HEK293 (cell line): ENCODE measurements around the gene PLEKHB2.
"Not testable (repeated sequence)": the region's sequence is repeated elsewhere in the genome, so short reads cannot be mapped to it uniquely, and the experiment has no call there.

ENCODE experiments used
- CTCF ChIA-PET: fragments of 350-600 bp; formaldehyde crosslinking; extraction: SDS; loops from one replicate; lab custom pipeline; 2021; ENCODE audit warnings: antibody characterized with exemption; lab: Yijun Ruan, JAX
- POLR2A ChIA-PET: fragments of 300-600 bp; formaldehyde crosslinking; extraction: SDS; loops from one replicate; lab custom pipeline; 2020; ENCODE audit warnings: antibody characterized with exemption, inconsistent platforms; lab: Yijun Ruan, JAX
- H3K27ac ChIP-seq: fragments of 200-500 bp; sonication (Bioruptor generic); 2 replicates; pipeline ENCODE4 v1.5.1; 2014; ENCODE audit warnings: low read depth, low read length, control low read depth, inconsistent platforms; ENCODE audit errors: extremely low read depth
- H3K36me3 ChIP-seq, 2 experiments: fragments of 200-500 bp in 1 of 2; sonication (Bioruptor generic) in 1 of 2; 1 replicate in 1 of 2; 2 replicates in 1 of 2; pipeline ENCODE4 v1.5.1; 2014 to 2017; ENCODE audit warnings: inconsistent platforms in 2 of 2, low read length in 2 of 2; ENCODE audit not compliant: control insufficient read depth in 2 of 2, insufficient read depth in 1 of 2
- H3K4me1 ChIP-seq: fragments of 200-500 bp; sonication (Bioruptor generic); 2 replicates; pipeline ENCODE4 v1.5.1; 2014; ENCODE audit warnings: mild to moderate bottlenecking, low read length, inconsistent platforms; ENCODE audit not compliant: control insufficient read depth, insufficient read depth
- H3K4me3 ChIP-seq: 2 replicates; pipeline ENCODE4 v1.5.1; 2011; ENCODE audit warnings: low read depth, mild to moderate bottlenecking, control low read depth, low read length, moderate library complexity
- H3K9me3 ChIP-seq: fragments of 200-500 bp; sonication (Bioruptor generic); 2 replicates; pipeline ENCODE4 v1.5.1; 2014; ENCODE audit warnings: low read depth, low read length, inconsistent platforms; ENCODE audit not compliant: control insufficient read depth, insufficient read depth
- ELK4 ChIP-seq: IDR thresholded peaks from 2 replicates; pipeline ENCODE4 v1.6.1; 2011; ENCODE audit warnings: mild to moderate bottlenecking, low read depth, low read length, borderline replicate concordance
- HOXC10 ChIP-seq: sonication (generic); formaldehyde crosslinking; IDR thresholded peaks from 2 replicates; pipeline ENCODE4 v1.8.1; 2023; ENCODE audit warnings: mild to moderate bottlenecking, missing genetic modification reagents
- KLF1 ChIP-seq: fragments of 450-650 bp; formaldehyde crosslinking; IDR thresholded peaks from 2 replicates; pipeline ENCODE4 v1.5.1; 2016; ENCODE audit warnings: missing biosample characterization, missing genetic modification characterization
- ZBTB20 ChIP-seq: fragments of 450-650 bp; formaldehyde crosslinking; IDR thresholded peaks from 2 replicates; pipeline ENCODE4 v1.5.1; 2016; ENCODE audit warnings: missing biosample characterization, missing genetic modification characterization
- ZNF114 ChIP-seq: fragments of 450-650 bp; formaldehyde crosslinking; IDR thresholded peaks from 2 replicates; pipeline ENCODE4 v1.5.0; 2017; ENCODE audit warnings: missing biosample characterization, missing genetic modification characterization
- ZNF174 ChIP-seq: fragments of 450-650 bp; formaldehyde crosslinking; IDR thresholded peaks from 2 replicates; pipeline ENCODE4 v1.5.0; 2017; ENCODE audit warnings: missing biosample characterization, mild to moderate bottlenecking, missing genetic modification characterization
- ZNF274 ChIP-seq, 2 experiments: fragments of 200-500 bp in 1 of 2; fragments of 450-650 bp in 1 of 2; sonication (Bioruptor generic) in 1 of 2; formaldehyde crosslinking in 1 of 2; IDR thresholded peaks; 2 replicates each; pipeline versions ENCODE4 v1.5.1 to v1.6.1; 2014 to 2016; ENCODE audit warnings: borderline replicate concordance in 1 of 2, inconsistent platforms in 1 of 2, low read length in 1 of 2, missing biosample characterization in 1 of 2, missing genetic modification characterization in 1 of 2
- ZNF292 ChIP-seq: fragments of 450-650 bp; formaldehyde crosslinking; IDR thresholded peaks from 2 replicates; pipeline ENCODE4 v1.5.1; 2016; ENCODE audit warnings: low read depth, missing biosample characterization, missing genetic modification characterization, borderline replicate concordance
- ZNF311 ChIP-seq: fragments of 450-650 bp; formaldehyde crosslinking; IDR thresholded peaks from 2 replicates; pipeline ENCODE4 v1.5.1; 2017; ENCODE audit warnings: missing biosample characterization, missing genetic modification characterization, borderline replicate concordance
- ZNF354C ChIP-seq: fragments of 450-650 bp; formaldehyde crosslinking; IDR thresholded peaks from 2 replicates; pipeline ENCODE4 v1.5.1; 2016; ENCODE audit warnings: missing biosample characterization, missing genetic modification characterization, low read depth, borderline replicate concordance
- ZNF366 ChIP-seq: fragments of 450-650 bp; formaldehyde crosslinking; conservative IDR thresholded peaks from 2 replicates; pipeline ENCODE4 v1.5.1; 2016; ENCODE audit warnings: missing biosample characterization, missing genetic modification characterization
- ZNF426 ChIP-seq: fragments of 450-650 bp; formaldehyde crosslinking; IDR thresholded peaks from 2 replicates; pipeline ENCODE4 v1.5.1; 2017; ENCODE audit warnings: missing biosample characterization, missing genetic modification characterization, mild to moderate bottlenecking, inconsistent platforms, moderate library complexity
- ZNF596 ChIP-seq: fragments of 450-650 bp; IDR thresholded peaks from 2 replicates; pipeline ENCODE4 v1.5.0; 2018; ENCODE audit warnings: missing biosample characterization, mild to moderate bottlenecking, missing genetic modification characterization, moderate library complexity
- ZNF645 ChIP-seq: fragments of 450-650 bp; formaldehyde crosslinking; IDR thresholded peaks from 2 replicates; pipeline ENCODE4; 2016; ENCODE audit warnings: missing biosample characterization, missing genetic modification characterization
- ZNF654 ChIP-seq: fragments of 450-650 bp; formaldehyde crosslinking; IDR thresholded peaks from 2 replicates; pipeline ENCODE4 v1.5.1; 2016; ENCODE audit warnings: low read depth, missing biosample characterization, missing genetic modification characterization
- ZNF658 ChIP-seq: fragments of 450-650 bp; formaldehyde crosslinking; IDR thresholded peaks from 2 replicates; pipeline ENCODE4; 2016; ENCODE audit warnings: missing biosample characterization, missing genetic modification characterization
- ZNF692 ChIP-seq: fragments of 450-650 bp; formaldehyde crosslinking; IDR thresholded peaks from 2 replicates; pipeline ENCODE4 v1.5.1; 2016; ENCODE audit warnings: missing biosample characterization, missing genetic modification characterization
- ZNF707 ChIP-seq: fragments of 450-650 bp; formaldehyde crosslinking; IDR thresholded peaks from 2 replicates; pipeline ENCODE4 v1.5.1; 2016; ENCODE audit warnings: missing biosample characterization, missing genetic modification characterization
- ZNF791 ChIP-seq: fragments of 450-650 bp; formaldehyde crosslinking; IDR thresholded peaks from 2 replicates; pipeline ENCODE4 v1.5.1; 2016; ENCODE audit warnings: missing biosample characterization, missing genetic modification characterization
- ZSCAN16 ChIP-seq: fragments of 450-650 bp; formaldehyde crosslinking; IDR thresholded peaks from 2 replicates; pipeline ENCODE4 v1.5.1; 2016; ENCODE audit warnings: missing biosample characterization, missing genetic modification characterization
- ZSCAN18 ChIP-seq: fragments of 450-650 bp; formaldehyde crosslinking; IDR thresholded peaks from 2 replicates; pipeline ENCODE4 v1.5.1; 2016; ENCODE audit warnings: missing biosample characterization, missing genetic modification characterization

Gene PLEKHB2

GRCh38 chr2:131113566-131114227, 8.6 kb downstream of the PLEKHB2 start:
- H3K27ac ChIP-seq, result no peak overlapping the region
- no peak for TF ChIP-seq ZNF596 (tag by site-specific recombination)
- TF ChIP-seq HOXC10 (CRISPR knock-in tag), result no peak
- TF ChIP-seq ZNF707 (tag by site-specific recombination), result no peak
- TF ChIP-seq ZNF114 (tag by site-specific recombination), result no peak
- no peak for TF ChIP-seq ZNF692 (tag by site-specific recombination)
- no peak for TF ChIP-seq ZNF645
- CTCF ChIA-PET, result interaction anchor here (0.8 kb wide), 1 partner anchor 316 kb away, joined by 3 read pairs; no protein-coding TSS in a partner anchor
- POLR2A ChIA-PET, result interaction anchor here (0.7 to 1.6 kb wide), 2 partner anchors 20 to 39 kb away, joined by 3 to 6 read pairs; partner anchors contain the start of gene FAM168B
- H3K4me3 ChIP-seq, result no peak overlapping the region
- peaks cover 4% of the 10 kb centered on the region for H3K4me1 ChIP-seq
- H3K36me3 ChIP-seq, result peaks cover 3 to 14% of the 10 kb centered on the region in 2 experiments; a peak in 2 of 3 replicates
- H3K9me3 ChIP-seq, result no peaks in the 10 kb centered on the region

GRCh38 chr2:131114950-131115349, 9.8 kb downstream of the PLEKHB2 start:
- CTCF ChIA-PET, POLR2A ChIA-PET: not testable (repeated sequence)
- H3K36me3 ChIP-seq, result peaks cover 3 to 12% of the 10 kb centered on the region in 2 experiments; a peak in 2 of 3 replicates

GRCh38 chr2:131115752-131116151, 10.6 kb downstream of the PLEKHB2 start:
- no peak for TF ChIP-seq ZNF366
- TF ChIP-seq ZNF174 (tag by site-specific recombination), result no peak
- no peak for TF ChIP-seq ZNF658 (tag by site-specific recombination)
- no peak for TF ChIP-seq ZNF645
- TF ChIP-seq ZNF292 (tag by site-specific recombination), result no peak
- no peak for TF ChIP-seq ZSCAN18 (tag by site-specific recombination)
- no peak for TF ChIP-seq ZSCAN16 (tag by site-specific recombination)
- no peak for TF ChIP-seq ZNF654
- no peak for TF ChIP-seq ZNF426
- TF ChIP-seq ZNF311, result no peak
- TF ChIP-seq KLF1, result no peak
- TF ChIP-seq ELK4, result no peak
- TF ChIP-seq ZBTB20 (tag by site-specific recombination), result no peak
- no peak for TF ChIP-seq ZNF354C (tag by site-specific recombination)
- no peak for TF ChIP-seq ZNF791 (tag by site-specific recombination)
- no peak for TF ChIP-seq ZNF274 (IDR thresholded peaks at IDR 0.05; ENCODE audit: low read length)
- no peak for TF ChIP-seq ZNF274 (tag by site-specific recombination; IDR thresholded peaks at IDR 0.05; ENCODE audit: borderline replicate concordance)
- H3K4me3 ChIP-seq, result no peak overlapping the region
- ChIA-PET CTCF (interaction anchor here (0.6 to 1.0 kb wide), 2 partner anchors 52 to 296 kb away, joined by 3 read pairs; no protein-coding TSS in a partner anchor), POLR2A (no interaction called here)
- peaks cover 4% of the 10 kb centered on the region for H3K4me1 ChIP-seq
- no peak overlapping the region for H3K27ac ChIP-seq
- H3K36me3 ChIP-seq, result peaks cover 3 to 7% of the 10 kb centered on the region in 2 experiments; a peak in 2 of 3 replicates
- no peaks in the 10 kb centered on the region for H3K9me3 ChIP-seq

More at GRCh38 chr2:131114950-131115349, 9.8 kb downstream of the PLEKHB2 start:
- not testable (repeated sequence) for H3K4me3 ChIP-seq, H3K9me3 ChIP-seq, H3K4me1 ChIP-seq, H3K27ac ChIP-seq
